Trophoblast cell (in vitro differentiated cells and primary cell): ENCODE measurements around the gene CTNNA1.

Experiments used
- DNase-seq, 2 donors: peaks; one replicate each; pipeline ENCODE4 v3.0.0-alpha.2; 2016
- H2AFZ ChIP-seq: 2 replicates; pipeline ENCODE4 v1.6.1; 2013; ENCODE audit warnings: low read length, moderate library complexity, mild to moderate bottlenecking; ENCODE audit not compliant: insufficient read depth, poor library complexity
- H2AK5ac ChIP-seq: 2 replicates; pipeline ENCODE4 v1.6.1; 2013; ENCODE audit warnings: mild to moderate bottlenecking, low read length
- H2BK120ac ChIP-seq: 2 replicates; pipeline ENCODE4 v1.6.1; 2013; ENCODE audit warnings: low read length, mild to moderate bottlenecking, moderate library complexity; ENCODE audit not compliant: insufficient read depth, poor library complexity
- H2BK12ac ChIP-seq: 2 replicates; pipeline ENCODE4 v1.6.1; 2013; ENCODE audit warnings: mild to moderate bottlenecking, low read length, moderate library complexity
- H2BK5ac ChIP-seq: 2 replicates; pipeline ENCODE4 v1.6.1; 2013; ENCODE audit warnings: low read length, low read depth, moderate library complexity, mild to moderate bottlenecking; ENCODE audit not compliant: poor library complexity
- H3K14ac ChIP-seq: 2 replicates; pipeline ENCODE4 v1.6.1; 2013; ENCODE audit warnings: mild to moderate bottlenecking, low read length
- H3K18ac ChIP-seq: 2 replicates; pipeline ENCODE4 v1.6.1; 2013; ENCODE audit warnings: mild to moderate bottlenecking, low read length
- H3K23ac ChIP-seq: 2 replicates; pipeline ENCODE4 v1.6.1; 2013; ENCODE audit warnings: low read length
- H3K27ac ChIP-seq: 2 replicates; pipeline ENCODE4 v1.5.1; 2013; ENCODE audit warnings: low read depth, mild to moderate bottlenecking, inconsistent platforms, low read length, moderate library complexity
- H3K27me3 ChIP-seq: 2 replicates; pipeline ENCODE4 v1.6.1; 2013; ENCODE audit warnings: inconsistent platforms, mild to moderate bottlenecking, low read length, moderate library complexity; ENCODE audit not compliant: insufficient read depth
- H3K36me3 ChIP-seq, 2 experiments: 1 replicate in 1 of 2; 2 replicates in 1 of 2; pipeline ENCODE4 v1.6.1; 2013; ENCODE audit warnings: low read length in 2 of 2, mild to moderate bottlenecking in 2 of 2, moderate library complexity in 1 of 2; ENCODE audit not compliant: insufficient read depth in 2 of 2, control insufficient read depth in 1 of 2
- H3K4ac ChIP-seq: 2 replicates; pipeline ENCODE4 v1.6.1; 2013; ENCODE audit warnings: low read depth, mild to moderate bottlenecking, low read length, moderate library complexity
- H3K4me1 ChIP-seq, 2 experiments: 1 replicate in 1 of 2; 2 replicates in 1 of 2; pipeline ENCODE4 v1.6.1; 2013; ENCODE audit warnings: low read length in 2 of 2, mild to moderate bottlenecking in 2 of 2, moderate library complexity in 1 of 2; ENCODE audit not compliant: insufficient read depth in 2 of 2, control insufficient read depth in 1 of 2
- H3K4me2 ChIP-seq: 2 replicates; pipeline ENCODE4 v1.6.1; 2013; ENCODE audit warnings: inconsistent platforms, mild to moderate bottlenecking, low read length, moderate library complexity
- H3K4me3 ChIP-seq: 2 replicates; pipeline ENCODE4 v1.5.1; 2013; ENCODE audit warnings: mild to moderate bottlenecking, low read depth, low read length, inconsistent platforms
- H3K79me1 ChIP-seq: one replicate; pipeline ENCODE4 v1.6.1; 2013; ENCODE audit warnings: low read length
- H3K79me2 ChIP-seq: 2 replicates; pipeline ENCODE4 v1.6.1; 2013; ENCODE audit warnings: low read length, mild to moderate bottlenecking; ENCODE audit not compliant: control insufficient read depth, insufficient read depth, poor library complexity
- H3K9ac ChIP-seq: 2 replicates; pipeline ENCODE4 v1.6.1; 2013; ENCODE audit warnings: mild to moderate bottlenecking, low read length
- H3K9me3 ChIP-seq: 2 replicates; pipeline ENCODE4 v1.6.1; 2013; ENCODE audit warnings: low read depth, mild to moderate bottlenecking, control low read depth, inconsistent platforms, low read length; ENCODE audit not compliant: insufficient read depth
- H4K12ac ChIP-seq: 2 replicates; pipeline ENCODE4 v1.6.1; 2013; ENCODE audit warnings: low read depth, mild to moderate bottlenecking, low read length, moderate library complexity
- H4K8ac ChIP-seq: 2 replicates; pipeline ENCODE4 v1.6.1; 2013; ENCODE audit warnings: low read depth, mild to moderate bottlenecking, low read length, moderate library complexity
- H4K91ac ChIP-seq: one replicate; pipeline ENCODE4 v1.6.1; 2013; ENCODE audit warnings: low read depth, mild to moderate bottlenecking, low read length, moderate library complexity
- WGBS: extraction: QIAGEN DNeasy Blood & Tissue Kit; methylation state at CpG from one replicate; pipeline ENCODE4 v1.1.7; 2013; ENCODE audit warnings: missing lambda C conversion rate; ENCODE audit not compliant: insufficient read length, insufficient coverage; ENCODE audit errors: extremely low coverage; 5-methylcytosine and 5-hydroxymethylcytosine counted together

Gene CTNNA1

DNA sequence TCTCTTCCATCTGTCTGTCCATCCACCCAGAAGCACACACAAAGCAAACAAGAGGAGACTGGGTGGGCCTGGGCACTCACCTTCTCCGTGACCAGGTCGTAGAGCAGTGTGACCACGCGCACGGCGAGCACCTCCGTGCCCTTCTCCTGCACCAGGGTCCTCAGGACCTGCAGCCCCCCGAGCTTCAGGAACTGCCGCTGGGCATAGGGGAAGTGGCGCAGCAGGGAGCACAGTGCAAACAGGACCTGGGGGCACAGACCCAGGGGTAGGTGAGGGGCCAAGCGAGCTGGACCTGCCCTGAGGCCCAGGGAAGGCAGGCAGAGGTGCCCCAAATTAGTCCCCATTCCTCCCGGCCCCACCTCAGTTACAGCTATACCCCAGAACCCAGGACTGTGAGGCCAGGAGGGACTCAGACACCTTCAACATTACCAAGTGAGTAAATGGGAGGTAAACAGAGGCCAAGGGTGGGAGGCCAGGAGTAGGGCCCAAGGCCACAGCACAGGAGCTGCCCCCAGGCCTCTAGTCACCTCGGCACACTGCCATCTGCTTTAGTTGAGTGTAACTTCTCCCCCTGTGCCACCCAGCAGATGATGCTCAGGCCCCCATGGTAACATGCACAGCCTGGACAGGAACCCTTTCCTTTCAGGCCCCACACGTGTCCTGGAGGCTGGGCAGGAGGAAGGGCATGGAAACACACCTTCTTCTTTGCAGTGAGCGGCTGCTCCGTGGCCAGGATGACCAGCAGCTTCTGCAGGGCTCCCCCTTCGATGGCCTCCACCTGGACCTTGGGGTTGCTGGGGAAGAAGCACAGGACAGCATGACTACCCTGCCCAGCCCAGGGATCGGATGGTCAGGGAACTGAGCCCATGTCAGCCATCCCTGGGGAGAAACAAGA is 198.1 kb downstream of the CTNNA1 start:
- Histone ChIP-seq H4K91ac (no peak overlapping the region), H3K79me1 (no peaks in the 10 kb centered on the region), H3K4me2 (no peak overlapping the region), H4K8ac (no peak overlapping the region), H3K14ac (no peak overlapping the region), H3K23ac (no peak overlapping the region), H2AFZ (no peak overlapping the region), H3K79me2 (no peaks in the 10 kb centered on the region), H3K36me3 (peaks cover 2 to 4% of the 10 kb centered on the region in 2 experiments), H4K12ac (no peak overlapping the region), H2BK5ac (no peak overlapping the region), H2BK12ac (no peak overlapping the region), H3K18ac (no peak overlapping the region), H3K27ac (no peak overlapping the region), H2BK120ac (no peak overlapping the region), H2AK5ac (no peak overlapping the region), H3K4me1 (peaks cover 0 to 5% of the 10 kb centered on the region in 2 experiments), H3K9ac (no peak overlapping the region), H3K4me3 (no peak overlapping the region), H3K4ac (no peak overlapping the region), H3K27me3 (no peaks in the 10 kb centered on the region), H3K9me3 (peaks cover 2% of the 10 kb centered on the region)
- DNase-seq, result no peak
- WGBS, result no CpG with 5 or more reads among the region's 18 CpGs

DNA sequence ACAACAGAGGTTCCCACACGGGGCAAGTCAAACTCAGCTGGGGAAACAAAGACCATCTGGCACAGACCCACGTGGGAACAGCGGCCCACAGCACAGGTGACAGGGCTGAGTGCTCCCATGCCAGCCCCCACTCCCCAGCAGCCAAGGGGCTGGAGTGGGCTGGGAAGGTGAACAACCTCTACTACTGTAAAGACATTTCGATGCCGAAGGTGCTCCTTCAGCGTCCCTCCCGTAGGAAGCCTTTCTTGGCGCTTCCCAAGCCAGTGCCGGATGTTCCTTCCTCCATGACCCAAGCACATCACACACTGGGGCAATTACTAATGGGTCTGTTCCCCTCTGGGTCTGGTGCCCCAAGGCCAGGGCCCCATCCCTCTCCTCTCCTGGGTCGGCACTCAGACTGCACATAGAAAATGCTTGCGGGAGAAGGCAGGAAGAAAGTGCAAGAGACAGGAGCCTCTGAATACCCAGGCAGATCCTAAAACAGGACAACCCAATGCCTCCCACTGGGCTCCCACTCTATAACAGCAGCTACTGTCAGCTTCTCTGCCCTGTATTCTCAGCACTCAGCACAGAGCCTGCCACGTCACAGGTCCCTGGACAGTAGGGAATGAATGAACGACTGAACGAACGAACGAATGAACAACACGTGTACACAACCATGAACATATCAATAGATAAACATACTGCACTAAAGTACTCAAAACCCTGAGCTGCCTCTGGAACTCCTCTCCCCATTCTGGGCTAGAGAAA is 198.9 kb downstream of the CTNNA1 start:
- Histone ChIP-seq H3K18ac (no peak overlapping the region), H4K91ac (no peak overlapping the region), H3K9me3 (no peaks in the 10 kb centered on the region), H2BK12ac (no peak overlapping the region), H3K4me2 (no peak overlapping the region), H3K14ac (no peak overlapping the region), H3K4me3 (no peak overlapping the region), H2AK5ac (no peak overlapping the region), H3K9ac (no peak overlapping the region), H3K27ac (no peak overlapping the region), H4K8ac (no peak overlapping the region), H3K79me1 (no peaks in the 10 kb centered on the region), H4K12ac (no peak overlapping the region), H2AFZ (no peak overlapping the region), H3K36me3 (no peaks in the 10 kb centered on the region), H2BK120ac (no peak overlapping the region), H3K23ac (no peak overlapping the region), H3K4ac (no peak overlapping the region), H2BK5ac (no peak overlapping the region), H3K79me2 (no peaks in the 10 kb centered on the region), H3K27me3 (no peaks in the 10 kb centered on the region), H3K4me1 (peaks cover 0 to 5% of the 10 kb centered on the region in 2 experiments)
- no peak for DNase-seq
- WGBS, result no CpG with 5 or more reads among the region's 17 CpGs

DNA sequence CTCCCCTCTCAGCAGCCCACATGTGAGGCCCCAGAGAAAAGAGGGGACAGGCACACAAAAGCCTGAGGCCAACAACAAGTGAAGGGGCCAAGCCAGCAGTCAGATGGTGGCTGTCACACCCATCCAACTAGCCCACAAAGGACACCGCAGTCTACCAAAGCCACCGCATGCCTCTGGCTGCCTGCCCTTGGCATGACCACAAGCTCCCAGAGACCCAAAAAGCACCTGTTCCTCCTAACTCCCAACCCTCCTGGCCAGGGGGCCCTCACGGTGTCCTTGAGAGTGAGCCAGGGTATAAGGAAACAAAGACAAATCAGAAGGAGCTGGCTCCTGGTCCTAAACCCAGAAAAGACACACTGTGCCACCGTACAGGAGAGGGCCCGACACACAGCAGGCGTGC is 199.7 kb downstream of the CTNNA1 start:
- H2AK5ac ChIP-seq, result no peak overlapping the region
- H3K4ac ChIP-seq, result no peak overlapping the region

DNA sequence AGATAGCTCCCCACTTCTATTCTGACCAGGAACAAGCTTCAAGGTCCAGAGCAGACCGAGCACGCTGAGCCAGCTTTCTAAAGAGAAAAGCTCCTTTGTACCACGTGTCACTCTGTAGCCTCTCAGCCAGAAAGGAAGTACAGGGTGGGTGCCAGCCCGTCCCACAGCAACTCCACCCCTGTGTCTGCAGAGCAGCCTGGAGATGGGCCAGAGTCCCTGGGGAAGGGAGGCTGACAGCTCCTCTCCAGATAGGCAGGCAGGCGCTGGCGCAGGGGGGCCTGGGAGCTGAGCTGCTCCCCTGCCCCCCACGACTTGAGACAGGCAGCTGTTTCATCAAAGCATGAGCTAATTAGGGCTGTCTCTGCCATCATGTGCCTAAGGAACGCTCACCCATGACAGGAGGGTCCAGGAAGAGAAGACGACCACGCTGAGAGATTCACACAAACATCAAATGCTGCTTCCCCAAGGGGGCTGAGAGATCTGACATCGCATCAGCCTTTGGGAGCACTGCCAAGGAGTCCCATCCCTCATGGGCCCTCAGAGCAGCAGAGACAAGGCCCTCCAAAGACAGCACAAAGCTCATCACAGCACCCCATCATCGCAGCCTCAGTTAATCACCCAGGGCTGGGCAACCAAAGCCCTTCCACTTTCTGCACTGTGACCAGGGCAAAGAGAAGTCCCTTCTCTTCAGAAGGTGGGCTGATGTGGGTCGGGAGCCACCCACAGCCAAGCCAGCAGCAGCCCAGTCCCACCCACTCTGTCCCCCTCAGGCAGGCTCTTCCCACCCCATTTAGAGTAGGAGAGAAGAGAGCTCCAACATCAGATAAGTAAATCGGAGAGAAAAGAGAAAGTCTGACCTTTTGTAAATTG is 200.4 kb downstream of the CTNNA1 start:
- H3K36me3 ChIP-seq, result no peaks in the 10 kb centered on the region
- H3K79me2 ChIP-seq, result no peaks in the 10 kb centered on the region
- no peak overlapping the region for H3K14ac ChIP-seq
- no peaks in the 10 kb centered on the region for H3K9me3 ChIP-seq
- H3K4me2 ChIP-seq, result no peak overlapping the region
- no peak overlapping the region for H3K18ac ChIP-seq
- no peak overlapping the region for H2BK12ac ChIP-seq
- no peak overlapping the region for H3K4ac ChIP-seq
- H3K4me3 ChIP-seq, result no peak overlapping the region
- H3K4me1 ChIP-seq, result peaks cover 0 to 5% of the 10 kb centered on the region in 2 experiments
- no peak overlapping the region for H4K12ac ChIP-seq
- H4K91ac ChIP-seq, result no peak overlapping the region
- no peak for DNase-seq
- H4K8ac ChIP-seq, result no peak overlapping the region
- no peak overlapping the region for H2AFZ ChIP-seq
- no peak overlapping the region for H2BK5ac ChIP-seq
- WGBS, result no CpG with 5 or more reads among the region's 14 CpGs
- no peaks in the 10 kb centered on the region for H3K79me1 ChIP-seq
- no peak overlapping the region for H3K23ac ChIP-seq
- no peak overlapping the region for H3K9ac ChIP-seq
- no peak overlapping the region for H2BK120ac ChIP-seq
- H2AK5ac ChIP-seq, result no peak overlapping the region
- H3K27ac ChIP-seq, result no peak overlapping the region
- H3K27me3 ChIP-seq, result no peaks in the 10 kb centered on the region

More for the DNA sequence above, 199.7 kb downstream of the CTNNA1 start:
- Histone ChIP-seq H4K8ac (no peak overlapping the region), H3K36me3 (no peaks in the 10 kb centered on the region), H3K27me3 (no peaks in the 10 kb centered on the region), H3K4me2 (no peak overlapping the region), H2AFZ (peak overlapping the region; percentile 6), H3K14ac (no peak overlapping the region), H3K9me3 (no peaks in the 10 kb centered on the region), H4K12ac (no peak overlapping the region), H3K79me2 (no peaks in the 10 kb centered on the region), H2BK12ac (no peak overlapping the region), H2BK120ac (no peak overlapping the region), H3K4me1 (peaks cover 0 to 5% of the 10 kb centered on the region in 2 experiments), H4K91ac (no peak overlapping the region), H3K9ac (no peak overlapping the region), H3K23ac (no peak overlapping the region), H2BK5ac (no peak overlapping the region), H3K27ac (no peak overlapping the region), H3K4me3 (no peak overlapping the region), H3K18ac (no peak overlapping the region), H3K79me1 (no peaks in the 10 kb centered on the region)
- no CpG with 5 or more reads among the region's 6 CpGs for WGBS
- DNase-seq, result no peak
